Upper lobe of left lung (tissue), 6 donors: Measurements from ENCODE around the gene ATXN7L1. TPM values are rescaled to one million over a fixed set of nuclear protein-coding genes. Genes with fewer than 3 reads are reported as not detected.
A peak's percentile ranks its signal among the peaks of the same experiment; 100 is the strongest.

Source experiments
- ATAC-seq, 2 donors: fragments of 200-7000 bp; cut with Tn5 transposase; one replicate each; pipeline ENCODE4 v1.9.1; 2022; ENCODE audit warnings: mild to moderate bottlenecking in 2 of 2, moderate library complexity in 2 of 2; ENCODE audit not compliant: low FRiP score in 2 of 2
- DNase-seq, 2 donors: peaks; one replicate each; pipeline ENCODE4 v3.0.0-alpha.2; 2019 to 2020
- H3K27ac ChIP-seq, 4 donors: fragments of 200-600 bp; sonication (generic); one replicate each; pipeline ENCODE4 v1.5.1; 2016 to 2019
- H3K27me3 ChIP-seq, 4 donors: fragments of 200-600 bp; sonication (generic); one replicate each; pipeline ENCODE4 v1.5.1; 2017 to 2019
- H3K36me3 ChIP-seq, 4 donors: fragments of 200-600 bp; sonication (generic); one replicate each; pipeline ENCODE4 v1.5.1; 2016 to 2019
- H3K4me1 ChIP-seq, 4 donors: fragments of 200-600 bp; sonication (generic); one replicate each; pipeline ENCODE4 v1.5.1; 2018 to 2019
- H3K4me3 ChIP-seq, 4 donors: fragments of 200-600 bp; sonication (generic); one replicate each; pipeline ENCODE4 v1.5.1; 2017 to 2019; ENCODE audit warnings: mild to moderate bottlenecking in 2 of 4, moderate library complexity in 1 of 4
- H3K9me3 ChIP-seq, 4 donors: fragments of 200-600 bp; sonication (generic); one replicate each; pipeline ENCODE4 v1.5.1; 2018 to 2019
- CTCF ChIP-seq, 6 experiments: fragments of 450-650 bp in 4 of 6; fragments of 200-600 bp in 2 of 6; sonication (generic) in 2 of 6; IDR thresholded peaks; one replicate each; pipeline ENCODE4 v1.5.1; 2016 to 2019; ENCODE audit warnings: antibody characterized with exemption in 6 of 6
- EP300 ChIP-seq, 4 donors: sonication (generic); formaldehyde crosslinking; IDR thresholded peaks; one replicate each; pipeline ENCODE4 v1.5.1; 2017; ENCODE audit warnings: antibody characterized with exemption in 4 of 4, control low read depth in 2 of 4
- POLR2A ChIP-seq, 4 donors: fragments of 450-650 bp; IDR thresholded peaks; one replicate each; pipeline ENCODE4 v1.5.1; 2016 to 2017; ENCODE audit warnings: antibody characterized with exemption in 4 of 4, mild to moderate bottlenecking in 2 of 4
- POLR2AphosphoS5 ChIP-seq, 2 donors: sonication (generic); formaldehyde crosslinking; IDR thresholded peaks; one replicate each; pipeline ENCODE4 v1.5.1; 2017; ENCODE audit warnings: antibody characterized with exemption in 2 of 2
- WGBS, 2 donors: methylation state at CpG; one replicate each; pipeline ENCODE4 v1.1.5; 2017 to 2018; 5-methylcytosine and 5-hydroxymethylcytosine counted together
- total RNA-seq, 6 donors: library from RNA; depleted of rRNA in 4 of 6; stranded (reverse); fragments of >200 nt in 4 of 6; gene quantifications; one replicate each; pipeline versions ENCODE4 v1.1.0 to v1.2.1, GENCODE V29; 2016 to 2021
- donor health status: DM: no; HTN: no; CAD: no; lungs with moderate emphysema.
- donor health status: DM: no; HTN: yes; CAD: no; lungs with severe emphysema.

ATXN7L1 gene
- total RNA-seq, 6 donors from 2014 or later = 7.1 to 43.0 (median 13.4) TPM

GRCh38 chr7:105594034-105594433 lies 282.4 kb downstream of the ATXN7L1 start:
- peaks cover 0 to 4% (median 0%) of the 10 kb centered on the region in 4 donors for H3K4me1 ChIP-seq
- H3K36me3 ChIP-seq = no peaks in the 10 kb centered on the region
- 80 to 84% methylated on average over 3 of the region's 3 CpGs for WGBS, 2 donors
- no peak overlapping the region for H3K4me3 ChIP-seq
- no peaks in the 10 kb centered on the region for H3K27me3 ChIP-seq
- no peak for TF ChIP-seq POLR2A (IDR thresholded peaks at IDR 0.05)
- H3K9me3 ChIP-seq = no peaks in the 10 kb centered on the region
- DNase-seq = no peak
- H3K27ac ChIP-seq = no peak overlapping the region
- no peak for ATAC-seq

GRCh38 chr7:105591522-105591921 lies 284.9 kb downstream of the ATXN7L1 start:
- peaks cover 0 to 4% (median 0%) of the 10 kb centered on the region in 4 donors for H3K4me1 ChIP-seq
- H3K9me3 ChIP-seq = no peaks in the 10 kb centered on the region
- H3K4me3 ChIP-seq = no peak overlapping the region
- H3K36me3 ChIP-seq = no peaks in the 10 kb centered on the region
- WGBS, 2 donors = 63 to 69% methylated on average over 2 of the region's 2 CpGs
- ATAC-seq (no peak), DNase-seq (no peak)
- H3K27ac ChIP-seq = no peak overlapping the region
- TF ChIP-seq EP300 (IDR thresholded peaks at IDR 0.05) (no peak), CTCF (IDR thresholded peaks at IDR 0.05) (no peak), POLR2A (IDR thresholded peaks at IDR 0.05) (no peak), POLR2AphosphoS5 (IDR thresholded peaks at IDR 0.05) (no peak)
- H3K27me3 ChIP-seq = no peaks in the 10 kb centered on the region

GRCh38 chr7:105590793-105591192 lies 285.6 kb downstream of the ATXN7L1 start:
- ATAC-seq (no peak), DNase-seq (no peak)
- no peaks in the 10 kb centered on the region for H3K36me3 ChIP-seq
- no peak overlapping the region for H3K27ac ChIP-seq
- H3K9me3 ChIP-seq = no peaks in the 10 kb centered on the region
- 83 to 89% methylated on average over 5 of the region's 5 CpGs for WGBS, 2 donors
- TF ChIP-seq CTCF (IDR thresholded peaks at IDR 0.05) (no peak), EP300 (IDR thresholded peaks at IDR 0.05) (no peak), POLR2AphosphoS5 (IDR thresholded peaks at IDR 0.05) (no peak), POLR2A (IDR thresholded peaks at IDR 0.05) (no peak)
- H3K4me1 ChIP-seq = peaks cover 0 to 4% (median 0%) of the 10 kb centered on the region in 4 donors
- no peaks in the 10 kb centered on the region for H3K27me3 ChIP-seq
- no peak overlapping the region for H3K4me3 ChIP-seq

GRCh38 chr7:105589356-105590077 lies 286.9 kb downstream of the ATXN7L1 start:
- Histone ChIP-seq H3K36me3 (no peaks in the 10 kb centered on the region), H3K4me3 (no peak overlapping the region), H3K4me1 (peaks cover 0 to 4% (median 0%) of the 10 kb centered on the region in 4 donors), H3K27me3 (no peaks in the 10 kb centered on the region), H3K27ac (no peak overlapping the region), H3K9me3 (peaks cover 0 to under 1% (median 0%) of the 10 kb centered on the region in 4 donors)
- 27 to 41% methylated on average over 6 of the region's 6 CpGs for WGBS, 2 donors
- ATAC-seq (peak; percentile 65 to 82), DNase-seq (peak in 1 of 2 donors; percentile 34)
- TF ChIP-seq CTCF (IDR thresholded peaks at IDR 0.05) (peak; percentile 16 to 52 (median 36)), POLR2AphosphoS5 (IDR thresholded peaks at IDR 0.05) (no peak), POLR2A (IDR thresholded peaks at IDR 0.05) (no peak), EP300 (IDR thresholded peaks at IDR 0.05) (no peak)

GRCh38 chr7:105587909-105588635 lies 288.3 kb downstream of the ATXN7L1 start:
- ATAC-seq (no peak), DNase-seq (no peak)
- Histone ChIP-seq H3K27ac (no peak overlapping the region), H3K27me3 (no peaks in the 10 kb centered on the region), H3K4me1 (peaks cover 0 to 4% (median 0%) of the 10 kb centered on the region in 4 donors), H3K36me3 (no peaks in the 10 kb centered on the region), H3K4me3 (no peak overlapping the region), H3K9me3 (peaks cover 0 to 4% (median 0%) of the 10 kb centered on the region in 4 donors)
- WGBS, 2 donors = 79 to 80% methylated on average over 9 to 12 of the region's 12 CpGs
- no peak for TF ChIP-seq POLR2A (IDR thresholded peaks at IDR 0.05)
- no peak for TF ChIP-seq EP300 (IDR thresholded peaks at IDR 0.05)
- TF ChIP-seq CTCF (IDR thresholded peaks at IDR 0.05) = no peak
- TF ChIP-seq POLR2AphosphoS5 (IDR thresholded peaks at IDR 0.05) = no peak
